ENCODE results near the gene ASB2.

- no peak for TF ChIP-seq ZNF274 (IDR thresholded peaks at IDR 0.05; ENCODE audit: low read depth, low read length)
- no peak for TF ChIP-seq YY1 (IDR thresholded peaks at IDR 0.05; ENCODE audit: insufficient read depth, insufficient read length)
- no peak for TF ChIP-seq SUZ12 (IDR thresholded peaks at IDR 0.05; ENCODE audit: extremely low read depth, insufficient read depth, insufficient read length)
These were observed 7.7 kb upstream of the ASB2 start for GRCh38 chr14:93984070-93984469.

Data from NT2/D1 (cell line).